Peyer's patch (tissue), 4 donors: ENCODE measurements around the gene KYNU.

Experiments
- CTCF ChIP-seq, 6 experiments: fragments of 450-650 bp in 4 of 6; fragments of 200-600 bp in 2 of 6; sonication (generic) in 1 of 6; IDR thresholded peaks; one replicate each; pipeline ENCODE4 v1.5.1; 2017 to 2019; ENCODE audit warnings: antibody characterized with exemption in 6 of 6, mild to moderate bottlenecking in 3 of 6, moderate library complexity in 1 of 6
- POLR2A ChIP-seq, 2 donors: fragments of 450-650 bp; IDR thresholded peaks; one replicate each; pipeline ENCODE4 v1.5.1; 2017; ENCODE audit warnings: antibody characterized with exemption in 2 of 2, mild to moderate bottlenecking in 2 of 2, moderate library complexity in 2 of 2

GRCh38 chr2:142952018-142952417, 74.6 kb downstream of the KYNU start:
- no peak for TF ChIP-seq POLR2A (IDR thresholded peaks at IDR 0.05)
- TF ChIP-seq CTCF (IDR thresholded peaks at IDR 0.05), result no peak
